Cardiac muscle cell (in vitro differentiated cells and primary cell): ENCODE measurements around the gene MPND. TPM values are rescaled to one million over a fixed set of nuclear protein-coding genes. Genes with fewer than 3 reads are reported as not detected.
"Not testable (repeated sequence)": the region's sequence is repeated elsewhere in the genome, so short reads cannot be mapped to it uniquely, and the experiment has no call there.

Experiments
- DNase-seq, 2 donors: peaks; one replicate each; pipeline versions ENCODE4 v3.0.0 to v3.0.0-alpha.2; 2010 to 2017; ENCODE audit warnings: low read depth in 1 of 2, low spot score in 1 of 2
- H3K27ac ChIP-seq: fragments of 200-600 bp; sonication (generic); 2 replicates; pipeline ENCODE4 v1.5.1; 2016
- H3K27me3 ChIP-seq: fragments of 200-600 bp; sonication (generic); 2 replicates; pipeline ENCODE4 v1.6.0; 2016; ENCODE audit warnings: control low read depth
- H3K36me3 ChIP-seq: fragments of 200-600 bp; sonication (generic); 2 replicates; pipeline ENCODE4 v1.5.1; 2016; ENCODE audit warnings: control low read depth
- H3K4me1 ChIP-seq: fragments of 200-600 bp; sonication (generic); 2 replicates; pipeline ENCODE4 v1.8.1; 2017; ENCODE audit warnings: low read depth, mild to moderate bottlenecking, mixed run types
- H3K4me3 ChIP-seq: fragments of 200-600 bp; sonication (generic); 2 replicates; pipeline ENCODE4 v1.5.1; 2016; ENCODE audit warnings: mild to moderate bottlenecking
- H3K9me3 ChIP-seq: fragments of 200-600 bp; sonication (generic); 2 replicates; pipeline ENCODE4 v1.5.1; 2017; ENCODE audit warnings: low read depth, mild to moderate bottlenecking, control low read depth
- CTCF ChIP-seq: IDR thresholded peaks from 2 replicates; pipeline ENCODE4 v1.5.1; 2012; ENCODE audit warnings: low read depth, mild to moderate bottlenecking, low read length
- polyA plus RNA-seq: library from polyadenylated mRNA; unstranded; fragments of >200 nt; fragmentation: Nextera tagmentation; extraction: Ambion mirVana; gene quantifications from 2 replicates; pipeline ENCODE4 v1.2.1, GENCODE V29; 2016
- total RNA-seq: library from RNA; depleted of rRNA; stranded (reverse); fragments of >200 nt; gene quantifications from 2 replicates; pipeline ENCODE4 v1.2.3, GENCODE V29; 2016

Gene MPND
- total and polyA plus RNA-seq, 2 experiments from 2014 or later = 19.2 to 19.8 TPM

GRCh38 chr19:4346020-4346383 lies 2.6 kb downstream of the MPND start:
- no peak for DNase-seq
- peaks cover 4% of the 10 kb centered on the region for H3K36me3 ChIP-seq
- TF ChIP-seq CTCF = no peak
- no peak overlapping the region for H3K27ac ChIP-seq
- no peaks in the 10 kb centered on the region for H3K9me3 ChIP-seq
- no peaks in the 10 kb centered on the region for H3K27me3 ChIP-seq
- H3K4me1 ChIP-seq = peaks cover 4% of the 10 kb centered on the region
- H3K4me3 ChIP-seq = no peak overlapping the region

- H3K27ac ChIP-seq = no peak overlapping the region
- no peak for DNase-seq
- no peak overlapping the region for H3K4me3 ChIP-seq
- peaks cover 4% of the 10 kb centered on the region for H3K36me3 ChIP-seq
- no peaks in the 10 kb centered on the region for H3K27me3 ChIP-seq
- H3K4me1 ChIP-seq = no peaks in the 10 kb centered on the region
- H3K9me3 ChIP-seq = no peaks in the 10 kb centered on the region
- TF ChIP-seq CTCF = no peak
Observed at GRCh38 chr19:4347521-4347920, 4.2 kb downstream of the MPND start.

DNA sequence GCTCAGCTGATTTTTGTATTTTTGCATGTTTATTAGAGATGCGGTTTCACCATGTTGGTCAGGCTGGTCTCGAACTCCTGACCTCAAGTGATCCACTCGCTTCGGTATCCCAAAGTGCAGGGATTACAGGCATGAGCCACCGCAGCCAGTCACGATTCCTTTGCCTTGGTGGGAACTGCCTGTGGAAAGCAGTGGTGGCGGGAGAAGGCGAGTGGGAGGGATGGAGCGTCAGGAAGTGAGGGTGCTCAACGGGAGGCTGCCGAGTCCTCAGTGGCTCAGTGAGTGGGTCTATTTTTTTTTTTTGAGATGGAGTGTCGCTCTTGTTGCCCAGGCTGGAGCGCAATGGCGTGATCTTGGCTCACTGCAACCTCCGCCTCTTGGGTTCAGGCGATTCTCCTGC lies 5.9 kb downstream of the MPND start:
- not testable (repeated sequence) for H3K4me1 ChIP-seq, H3K36me3 ChIP-seq, H3K27ac ChIP-seq, H3K4me3 ChIP-seq, H3K9me3 ChIP-seq, DNase-seq, H3K27me3 ChIP-seq

DNA sequence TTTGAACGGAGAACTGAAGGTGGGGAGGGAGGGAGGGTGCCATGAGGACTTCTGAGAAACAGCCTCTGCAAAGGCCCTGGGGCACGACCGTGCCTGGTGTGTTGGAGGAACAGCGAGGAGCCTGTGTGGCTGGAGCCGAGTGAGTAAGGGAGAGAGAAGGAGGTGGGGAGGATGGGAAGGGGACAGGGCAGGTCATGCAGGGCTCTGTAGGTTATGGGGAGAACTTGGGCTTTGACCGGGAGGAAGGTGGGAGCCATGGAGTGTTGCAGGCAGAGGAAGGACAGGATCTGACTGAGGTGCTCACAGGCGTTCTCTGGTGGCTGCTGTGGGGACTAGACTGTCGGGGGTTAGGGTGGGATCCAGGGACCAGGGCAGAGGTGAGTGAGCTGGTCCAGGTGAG lies 6.7 kb downstream of the MPND start:
- Histone ChIP-seq H3K9me3 (no peaks in the 10 kb centered on the region), H3K4me1 (no peaks in the 10 kb centered on the region), H3K27me3 (no peaks in the 10 kb centered on the region), H3K36me3 (peaks cover 4% of the 10 kb centered on the region), H3K4me3 (no peak overlapping the region), H3K27ac (no peak overlapping the region)
- TF ChIP-seq CTCF = no peak
- DNase-seq = no peak

- Histone ChIP-seq H3K27ac (no peak overlapping the region), H3K4me1 (no peaks in the 10 kb centered on the region), H3K36me3 (peaks cover 4% of the 10 kb centered on the region), H3K9me3 (no peaks in the 10 kb centered on the region), H3K27me3 (no peaks in the 10 kb centered on the region), H3K4me3 (no peak overlapping the region)
- TF ChIP-seq CTCF = no peak
- DNase-seq = no peak
Observed at GRCh38 chr19:4350726-4351125, 7.4 kb downstream of the MPND start.

DNA sequence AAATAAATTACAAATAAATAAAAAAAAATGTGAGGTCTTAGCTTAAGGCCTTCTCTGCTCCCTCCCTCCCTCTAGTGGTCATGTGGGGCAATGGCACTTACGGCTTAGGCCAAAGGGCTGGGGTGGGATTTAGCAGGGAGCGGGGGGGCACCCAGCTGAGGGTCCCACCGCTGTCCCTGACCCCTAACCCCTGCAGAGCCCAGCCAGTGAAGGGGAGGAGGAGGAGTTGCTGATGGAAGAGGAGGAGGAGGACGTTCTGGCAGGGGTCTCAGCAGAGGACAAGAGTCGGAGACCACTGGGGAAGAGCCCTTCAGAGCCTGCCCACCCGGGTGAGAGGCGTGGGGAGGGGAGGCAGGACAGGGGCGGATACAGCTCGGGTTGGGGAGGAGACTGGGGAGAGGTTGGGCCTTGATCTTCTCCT lies 9.3 kb downstream of the MPND start:
- Histone ChIP-seq H3K9me3 (no peaks in the 10 kb centered on the region), H3K27ac (no peak overlapping the region), H3K4me1 (no peaks in the 10 kb centered on the region), H3K27me3 (no peaks in the 10 kb centered on the region), H3K36me3 (no peaks in the 10 kb centered on the region), H3K4me3 (no peak overlapping the region)
- peak; percentile 83 for TF ChIP-seq CTCF
- peak; percentile 76 to 78 for DNase-seq
